Measurements from ENCODE around the gene HAP1.

The HAP1 gene

GRCh38 chr17:41695954-41696757 lies 38.3 kb downstream of the HAP1 start (continued):
- TF ChIP-seq ZNF548 (tag by site-specific recombination; IDR thresholded peaks at IDR 0.05) (no peak), ZNF521 (tag by site-specific recombination; IDR thresholded peaks at IDR 0.05) (no peak)

- peaks cover 3% of the 10 kb centered on the region; the same call in 1 of the 2 replicates for H3K4me1 ChIP-seq (ENCODE audit: control insufficient read depth, insufficient read depth, low read length)
- H3K27ac ChIP-seq (ENCODE audit: extremely low read depth, low read depth, low read length) = no peak overlapping the region
- peaks cover 22 to 50% of the 10 kb centered on the region in 2 experiments for H3K36me3 ChIP-seq (ENCODE audit: control insufficient read depth in 2 of 2, insufficient read depth in 1 of 2, low read length in 2 of 2)
- POLR2A ChIA-PET = interaction anchor here (0.8 to 2.6 kb wide), 4 partner anchors 12 to 91 kb away, joined by 3 to 9 read pairs (median 7); partner anchors contain the start of gene JUP
- CTCF ChIA-PET = interaction anchor here (0.6 to 4.5 kb wide), 26 partner anchors 10 to 1075 kb away, joined by 3 to 103 read pairs (median 4); partner anchors contain the start of genes GAST and JUP
- H3K4me3 ChIP-seq (ENCODE audit: low read depth, low read length) = no peak overlapping the region
- H3K9me3 ChIP-seq (ENCODE audit: control insufficient read depth, insufficient read depth, low read depth, low read length) = no peaks in the 10 kb centered on the region
- TF ChIP-seq ZNF701 (tag by site-specific recombination; IDR thresholded peaks at IDR 0.05) (no peak), ZNF10 (tag by site-specific recombination; IDR thresholded peaks at IDR 0.05) (no peak), ZBTB10 (tag by site-specific recombination; IDR thresholded peaks at IDR 0.05) (no peak), ZNF354C (tag by site-specific recombination; IDR thresholded peaks at IDR 0.05; ENCODE audit: borderline replicate concordance, low read depth) (no peak), BCL6B (tag by site-specific recombination; IDR thresholded peaks at IDR 0.05) (no peak), ZFHX2 (tag by site-specific recombination; conservative IDR thresholded peaks at IDR 0.05) (peak; percentile 54), ZNF529 (tag by site-specific recombination; IDR thresholded peaks at IDR 0.05; ENCODE audit: insufficient replicate concordance) (no peak), HOXC10 (CRISPR knock-in tag; IDR thresholded peaks at IDR 0.05) (no peak), KLF17 (tag by site-specific recombination; IDR thresholded peaks at IDR 0.05) (no peak), ZSCAN30 (tag by site-specific recombination; IDR thresholded peaks at IDR 0.05) (no peak), ZNF23 (tag by site-specific recombination; IDR thresholded peaks at IDR 0.05; ENCODE audit: borderline replicate concordance) (no peak), ZFP37 (tag by site-specific recombination; IDR thresholded peaks at IDR 0.05) (no peak), PATZ1 (tag by site-specific recombination; IDR thresholded peaks at IDR 0.05) (peak; percentile 10; the same call in 1 of the 2 replicates), ZNF585B (tag by site-specific recombination; IDR thresholded peaks at IDR 0.05) (no peak), SCRT2 (tag by site-specific recombination; IDR thresholded peaks at IDR 0.05) (no peak), ZXDB (tag by site-specific recombination; IDR thresholded peaks at IDR 0.05) (no peak), ZSCAN4 (tag by site-specific recombination; IDR thresholded peaks at IDR 0.05) (no peak), ZNF639 (tag by site-specific recombination; IDR thresholded peaks at IDR 0.05) (no peak), ZNF121 (tag by site-specific recombination; IDR thresholded peaks at IDR 0.05) (peak; percentile 92), ZBTB20 (tag by site-specific recombination; IDR thresholded peaks at IDR 0.05) (no peak; the same call in 1 of the 2 replicates), ZBTB1 (tag by site-specific recombination; IDR thresholded peaks at IDR 0.05) (no peak), ZNF449 (tag by site-specific recombination; IDR thresholded peaks at IDR 0.05) (no peak)
Observed at GRCh38 chr17:41695134-41695661, 39.2 kb downstream of the HAP1 start.

All from HEK293 (cell line).